ENCODE data around the gene NSMCE3.

DNA sequence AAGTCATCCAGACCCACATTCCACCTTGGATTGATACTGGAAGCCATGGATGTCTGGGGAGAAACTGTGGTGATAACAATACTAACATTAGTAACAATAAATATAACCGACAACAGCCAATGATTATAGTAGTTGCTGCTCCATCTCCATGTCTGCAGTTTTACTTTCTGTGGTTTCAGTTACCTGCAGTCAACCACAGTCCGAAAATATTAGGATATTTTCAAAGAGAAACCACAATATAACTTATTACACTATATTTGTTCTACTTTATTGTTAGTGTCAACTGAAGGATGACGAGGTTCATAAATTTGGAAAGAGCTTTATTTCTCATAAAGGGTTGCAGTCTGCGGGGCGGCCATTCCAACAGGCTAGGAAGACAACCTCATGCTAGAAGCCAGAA is 2.6 kb upstream of the NSMCE3 start:
- TF ChIP-seq NFIC (IDR thresholded peaks at IDR 0.05) (no peak), SPI1 (IDR thresholded peaks at IDR 0.05; ENCODE audit: borderline replicate concordance, low read depth, low read length) (no peak), BRCA1 (IDR thresholded peaks at IDR 0.05) (no peak), BRCA1 (CRISPR knock-in tag; IDR thresholded peaks at IDR 0.05) (no peak), POLR2G (IDR thresholded peaks at IDR 0.05; ENCODE audit: low read depth, low read length) (no peak), NR2C1 (IDR thresholded peaks at IDR 0.05) (no peak), NR2C1 (tag; IDR thresholded peaks at IDR 0.05) (no peak), MLX (CRISPR knock-in tag; conservative IDR thresholded peaks at IDR 0.05) (no peak)
- TF ChIP-seq, protein P1, sequence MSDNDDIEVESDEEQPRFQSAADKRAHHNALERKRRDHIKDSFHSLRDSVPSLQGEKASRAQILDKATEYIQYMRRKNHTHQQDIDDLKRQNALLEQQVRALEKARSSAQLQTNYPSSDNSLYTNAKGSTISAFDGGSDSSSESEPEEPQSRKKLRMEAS (CRISPR knock-in tag; IDR thresholded peaks at IDR 0.05) = no peak
- TF ChIP-seq, protein P2, sequence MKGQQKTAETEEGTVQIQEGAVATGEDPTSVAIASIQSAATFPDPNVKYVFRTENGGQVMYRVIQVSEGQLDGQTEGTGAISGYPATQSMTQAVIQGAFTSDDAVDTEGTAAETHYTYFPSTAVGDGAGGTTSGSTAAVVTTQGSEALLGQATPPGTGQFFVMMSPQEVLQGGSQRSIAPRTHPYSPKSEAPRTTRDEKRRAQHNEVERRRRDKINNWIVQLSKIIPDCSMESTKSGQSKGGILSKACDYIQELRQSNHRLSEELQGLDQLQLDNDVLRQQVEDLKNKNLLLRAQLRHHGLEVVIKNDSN (CRISPR knock-in tag; IDR thresholded peaks at IDR 0.05) = no peak
- TF ChIP-seq, protein P3, sequence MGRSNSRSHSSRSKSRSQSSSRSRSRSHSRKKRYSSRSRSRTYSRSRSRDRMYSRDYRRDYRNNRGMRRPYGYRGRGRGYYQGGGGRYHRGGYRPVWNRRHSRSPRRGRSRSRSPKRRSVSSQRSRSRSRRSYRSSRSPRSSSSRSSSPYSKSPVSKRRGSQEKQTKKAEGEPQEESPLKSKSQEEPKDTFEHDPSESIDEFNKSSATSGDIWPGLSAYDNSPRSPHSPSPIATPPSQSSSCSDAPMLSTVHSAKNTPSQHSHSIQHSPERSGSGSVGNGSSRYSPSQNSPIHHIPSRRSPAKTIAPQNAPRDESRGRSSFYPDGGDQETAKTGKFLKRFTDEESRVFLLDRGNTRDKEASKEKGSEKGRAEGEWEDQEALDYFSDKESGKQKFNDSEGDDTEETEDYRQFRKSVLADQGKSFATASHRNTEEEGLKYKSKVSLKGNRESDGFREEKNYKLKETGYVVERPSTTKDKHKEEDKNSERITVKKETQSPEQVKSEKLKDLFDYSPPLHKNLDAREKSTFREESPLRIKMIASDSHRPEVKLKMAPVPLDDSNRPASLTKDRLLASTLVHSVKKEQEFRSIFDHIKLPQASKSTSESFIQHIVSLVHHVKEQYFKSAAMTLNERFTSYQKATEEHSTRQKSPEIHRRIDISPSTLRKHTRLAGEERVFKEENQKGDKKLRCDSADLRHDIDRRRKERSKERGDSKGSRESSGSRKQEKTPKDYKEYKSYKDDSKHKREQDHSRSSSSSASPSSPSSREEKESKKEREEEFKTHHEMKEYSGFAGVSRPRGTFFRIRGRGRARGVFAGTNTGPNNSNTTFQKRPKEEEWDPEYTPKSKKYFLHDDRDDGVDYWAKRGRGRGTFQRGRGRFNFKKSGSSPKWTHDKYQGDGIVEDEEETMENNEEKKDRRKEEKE (IDR thresholded peaks at IDR 0.05; ENCODE audit: borderline replicate concordance in 1 of 2, control insufficient read depth in 1 of 2, low read depth in 2 of 2, low read length in 1 of 2) = no peak

All from K562 (cell line).